CD4-positive, alpha-beta T cell treated with Interleukin-4 for 4 hours (primary cell): ENCODE data around the gene PSEN1.

Experiments
- DNase-seq: peaks from one replicate; pipeline ENCODE4 v3.0.0-alpha.2; 2020

The PSEN1 gene

DNA sequence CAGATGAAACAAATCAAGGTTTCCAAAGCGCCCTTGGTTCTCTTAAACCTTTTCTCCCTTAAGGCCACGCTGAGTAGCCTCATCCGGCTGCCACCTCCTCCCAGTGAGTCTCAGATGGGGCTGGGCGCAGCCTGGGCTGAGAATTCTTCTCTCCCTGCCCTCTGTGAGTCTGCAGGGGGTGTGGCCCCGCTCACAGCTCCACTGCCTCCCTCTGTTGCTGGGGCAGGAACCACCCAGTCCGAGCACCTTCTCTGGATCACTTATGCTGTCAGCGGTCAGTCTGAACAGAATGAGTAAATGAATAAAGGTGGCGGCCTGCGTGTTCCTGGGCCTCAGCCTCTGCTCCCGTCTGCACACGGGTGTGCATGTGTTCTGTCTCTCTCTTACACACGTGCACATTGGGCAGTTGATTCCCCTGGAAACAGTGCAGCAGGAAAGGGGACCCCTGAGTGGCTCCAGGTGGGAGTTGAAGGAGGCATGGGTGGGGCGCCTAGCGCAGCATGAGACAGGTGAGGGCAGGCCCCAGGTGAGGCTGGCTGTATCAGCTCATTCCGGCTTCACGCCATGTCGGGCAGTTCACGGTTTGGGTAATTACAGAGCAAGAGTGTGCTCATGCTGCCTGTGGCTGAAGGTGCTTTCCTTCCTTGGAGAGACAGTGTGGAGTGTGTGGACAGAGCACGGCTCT is 105.3 kb downstream of the PSEN1 start:
- DNase-seq = no peak

- no peak for DNase-seq
These were observed 106.1 kb downstream of the PSEN1 start for GRCh38 chr14:73242357-73242901.

DNA sequence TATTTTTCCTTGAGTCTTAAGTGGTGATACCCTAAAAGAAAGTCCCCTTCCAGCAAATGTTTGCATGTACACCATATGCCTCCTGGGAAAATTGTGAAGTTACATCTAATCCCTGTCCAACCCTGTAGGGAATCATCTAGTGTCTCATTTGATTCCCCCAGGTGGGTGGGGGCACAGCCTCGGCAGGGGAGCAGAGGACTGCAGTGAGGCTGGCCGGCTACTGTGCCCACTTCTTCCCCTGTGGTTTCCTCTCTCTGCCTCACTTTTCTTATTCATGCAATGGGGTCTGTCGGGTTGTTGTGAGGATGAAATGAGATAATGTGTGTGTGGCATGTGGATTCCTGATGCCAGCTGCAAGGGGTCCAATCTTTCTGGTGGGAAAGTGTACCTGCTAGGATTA is 107.0 kb downstream of the PSEN1 start:
- DNase-seq = no peak

- DNase-seq = no peak
These were observed 107.4 kb downstream of the PSEN1 start for GRCh38 chr14:73243748-73244147.

- no peak for DNase-seq
These were observed 108.4 kb downstream of the PSEN1 start for GRCh38 chr14:73244541-73245290.

GRCh38 chr14:73245480-73246325 is 109.4 kb downstream of the PSEN1 start:
- peak; percentile 14 for DNase-seq

- DNase-seq = no peak
These were observed 110.3 kb downstream of the PSEN1 start for GRCh38 chr14:73246387-73247150.

GRCh38 chr14:73248108-73248868 is 112.0 kb downstream of the PSEN1 start:
- no peak for DNase-seq

- no peak for DNase-seq
These were observed 112.8 kb downstream of the PSEN1 start for GRCh38 chr14:73249108-73249507.

GRCh38 chr14:73249564-73250316 is 113.4 kb downstream of the PSEN1 start:
- no peak for DNase-seq

DNA sequence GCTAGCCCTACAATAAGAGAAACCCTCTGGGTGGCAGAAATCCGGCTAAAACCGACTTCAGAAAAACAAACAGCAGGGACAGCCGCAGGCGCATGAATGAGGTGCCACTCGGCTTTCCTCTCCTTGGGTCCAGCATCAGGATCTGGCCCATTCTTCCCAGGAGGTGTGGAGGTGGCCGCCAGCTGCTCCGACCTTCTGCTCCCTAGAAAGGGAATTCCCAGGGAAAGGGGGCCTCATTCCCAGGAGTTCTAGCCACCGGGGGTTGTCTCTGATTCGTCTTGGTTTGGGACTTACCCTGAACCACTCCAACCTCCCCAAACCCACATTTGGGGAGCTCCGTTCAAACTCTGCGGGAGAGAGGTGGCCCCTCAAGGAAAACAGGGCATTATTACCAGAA is 114.0 kb downstream of the PSEN1 start:
- no peak for DNase-seq

DNA sequence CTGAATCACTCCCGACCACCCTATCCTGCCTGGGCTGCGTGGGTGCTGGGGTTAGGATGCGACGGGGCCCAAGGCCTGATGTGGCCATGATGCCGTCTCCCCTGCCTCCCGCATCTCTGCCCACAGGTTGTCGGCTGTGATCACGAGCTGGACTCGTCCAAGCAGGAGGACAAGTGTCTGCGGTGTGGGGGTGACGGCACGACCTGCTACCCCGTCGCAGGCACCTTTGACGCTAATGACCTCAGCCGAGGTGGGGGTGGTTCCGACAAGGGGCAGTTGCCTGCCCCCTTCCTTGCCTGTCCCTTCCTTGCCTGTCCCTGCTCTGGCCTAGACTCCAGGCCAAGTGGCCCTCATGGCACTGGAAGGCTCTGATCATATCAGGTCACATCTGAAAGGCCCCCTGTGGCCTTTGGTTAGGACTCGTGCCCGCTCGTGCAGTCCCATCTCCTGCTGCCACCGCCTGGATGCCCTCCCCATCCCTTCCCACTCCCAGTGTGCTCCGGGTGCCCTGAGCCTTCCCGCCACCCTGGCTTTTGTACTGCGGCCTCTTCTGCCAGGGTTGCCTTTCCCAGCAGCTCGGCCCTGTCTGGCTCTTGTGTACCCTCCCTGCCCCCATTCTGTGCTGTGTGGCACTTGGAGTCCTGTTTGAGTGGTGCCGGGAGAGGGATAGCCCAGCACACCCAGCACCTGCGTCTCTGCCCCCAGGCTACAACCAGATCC is 114.6 kb downstream of the PSEN1 start:
- DNase-seq = no peak

DNA sequence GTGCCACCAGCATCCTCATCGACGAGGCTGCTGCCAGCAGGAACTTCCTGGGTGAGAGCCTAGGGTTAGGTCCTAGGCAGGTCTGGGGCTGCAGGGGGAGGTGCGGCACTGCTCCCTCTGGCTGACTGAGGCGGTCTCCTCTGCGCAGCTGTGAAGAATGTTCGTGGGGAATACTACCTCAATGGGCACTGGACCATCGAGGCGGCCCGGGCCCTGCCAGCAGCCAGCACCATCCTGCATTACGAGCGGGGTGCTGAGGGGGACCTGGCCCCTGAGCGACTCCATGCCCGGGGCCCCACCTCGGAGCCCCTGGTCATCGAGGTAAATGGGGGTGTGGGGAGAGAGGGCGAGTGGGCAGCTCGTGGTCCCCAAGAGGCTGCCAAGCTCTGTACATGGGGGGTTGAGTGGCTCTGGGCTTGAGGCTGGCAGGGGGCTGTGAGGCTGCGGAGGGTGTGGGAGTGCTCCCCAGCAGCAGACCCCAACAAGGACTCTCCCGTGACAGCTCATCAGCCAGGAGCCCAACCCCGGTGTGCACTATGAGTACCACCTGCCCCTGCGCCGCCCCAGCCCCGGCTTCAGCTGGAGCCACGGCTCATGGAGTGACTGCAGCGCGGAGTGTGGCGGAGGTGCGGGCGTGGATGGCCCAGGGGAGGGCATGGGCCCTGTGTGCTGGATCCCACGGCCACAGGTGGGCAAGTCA is 115.4 kb downstream of the PSEN1 start:
- DNase-seq = no peak

DNA sequence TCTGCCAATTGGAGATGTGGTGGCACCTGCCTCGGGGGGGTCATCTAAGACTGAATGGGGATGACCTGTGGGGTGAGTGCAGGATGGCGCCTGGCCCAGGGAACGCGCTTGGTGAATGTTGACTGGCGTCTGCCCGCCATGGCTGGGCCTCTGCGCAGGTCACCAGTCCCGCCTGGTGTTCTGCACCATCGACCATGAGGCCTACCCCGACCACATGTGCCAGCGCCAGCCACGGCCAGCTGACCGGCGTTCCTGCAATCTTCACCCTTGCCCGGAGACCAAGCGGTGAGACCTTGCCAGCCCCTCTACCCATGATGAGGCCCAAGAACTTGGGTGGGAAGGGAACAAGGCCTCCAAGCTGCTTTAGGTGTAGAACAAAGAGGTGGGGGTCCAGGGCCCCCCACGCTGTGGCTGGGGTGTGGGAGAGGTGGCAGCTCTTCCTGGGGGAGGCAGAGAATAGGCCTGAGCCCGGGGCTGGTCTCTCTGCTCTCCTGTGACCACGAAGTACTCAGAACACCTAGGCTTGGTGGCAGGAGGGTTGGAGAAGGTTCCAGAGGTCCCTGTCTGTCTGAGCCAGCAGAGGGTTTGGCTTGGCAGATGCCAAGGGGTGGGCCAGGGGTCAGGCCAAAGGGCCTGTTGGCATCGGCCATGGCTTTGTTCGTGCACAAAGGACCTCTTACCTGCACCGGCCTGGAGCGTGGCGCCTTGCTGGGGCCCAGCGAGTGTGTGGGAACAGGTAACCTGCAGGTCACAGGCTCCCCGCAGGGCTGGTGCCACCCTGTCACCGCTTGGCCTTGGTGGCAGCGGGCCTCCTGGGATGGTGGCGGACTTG is 116.4 kb downstream of the PSEN1 start:
- no peak for DNase-seq

- DNase-seq = no peak
These were observed 117.0 kb downstream of the PSEN1 start for GRCh38 chr14:73253323-73253610.

DNA sequence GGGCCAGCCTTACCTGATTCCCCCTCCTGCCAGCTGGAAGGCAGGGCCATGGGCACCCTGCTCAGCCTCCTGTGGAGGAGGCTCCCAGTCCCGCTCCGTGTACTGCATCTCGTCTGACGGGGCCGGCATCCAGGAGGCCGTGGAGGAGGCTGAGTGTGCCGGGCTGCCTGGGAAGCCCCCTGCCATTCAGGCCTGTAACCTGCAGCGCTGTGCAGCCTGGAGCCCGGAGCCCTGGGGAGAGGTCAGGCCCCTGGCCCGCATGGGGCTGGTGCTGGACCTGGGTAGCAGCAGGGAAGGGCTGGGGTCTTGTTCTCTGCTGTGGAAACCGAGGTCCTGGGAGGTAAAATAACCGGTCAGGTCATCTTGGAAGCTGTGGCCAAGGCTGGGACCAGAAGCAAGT is 117.4 kb downstream of the PSEN1 start:
- no peak for DNase-seq

DNA sequence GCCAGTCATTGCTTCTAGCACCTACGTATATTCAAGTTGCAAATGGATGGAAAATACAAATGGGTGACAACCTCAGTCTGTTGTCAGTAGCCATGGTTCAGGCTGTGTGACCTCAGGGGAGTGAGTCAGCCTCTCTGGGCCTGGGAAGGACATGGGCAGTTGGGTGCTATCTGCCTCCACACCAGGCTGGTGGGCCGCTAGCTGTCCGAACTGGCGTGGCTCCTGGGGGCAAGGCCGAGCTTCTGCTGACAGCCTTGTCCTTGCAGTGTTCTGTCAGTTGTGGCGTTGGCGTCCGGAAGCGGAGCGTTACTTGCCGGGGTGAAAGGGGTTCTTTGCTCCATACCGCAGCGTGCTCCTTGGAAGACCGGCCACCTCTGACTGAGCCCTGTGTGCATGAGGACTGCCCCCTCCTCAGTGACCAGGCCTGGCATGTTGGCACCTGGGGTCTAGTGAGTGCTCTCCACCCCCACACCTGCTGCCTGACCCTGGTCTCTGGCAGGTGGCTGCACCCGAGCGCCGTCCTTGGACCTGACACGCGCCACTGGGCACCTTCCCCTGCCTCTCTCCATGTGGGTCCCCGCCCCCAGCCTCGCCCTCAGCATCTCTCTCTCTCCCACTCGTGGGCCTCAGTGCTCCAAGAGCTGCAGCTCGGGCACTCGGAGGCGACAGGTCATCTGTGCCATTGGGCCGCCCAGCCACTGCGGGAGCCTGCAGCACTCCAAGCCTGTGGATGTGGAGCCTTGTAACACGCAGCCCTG is 118.1 kb downstream of the PSEN1 start:
- DNase-seq = no peak

GRCh38 chr14:73255005-73255400 is 118.7 kb downstream of the PSEN1 start:
- no peak for DNase-seq
